Panc1 (cell line): ENCODE measurements around the gene DAB2. TPM values are rescaled to one million over a fixed set of nuclear protein-coding genes. Genes with fewer than 3 reads are reported as not detected.

Experiments used
- ATAC-seq: fragments of 200-7000 bp; cut with Tn5 transposase; 2 replicates; pipeline ENCODE4 v1.9.1; 2020; ENCODE audit warnings: mild to moderate bottlenecking, moderate library complexity
- BruUV-seq: library from RNA; stranded (reverse); fragments of 400-500 nt; replicated peaks from 2 replicates; lab custom pipeline; 2021; lab: Mats Ljungman, UMichigan
- CTCF ChIA-PET: fragments of 300-600 bp; sonication (Branson Sonifier 250); formaldehyde crosslinking; loops from one replicate; lab custom pipeline; 2022; ENCODE audit warnings: antibody characterized with exemption; lab: Charles Lee
- POLR2A ChIA-PET: fragments of 300-600 bp; sonication (Branson Sonifier 250); formaldehyde crosslinking; loops from one replicate; lab custom pipeline; 2022; ENCODE audit warnings: antibody characterized with exemption; lab: Charles Lee
- DNase-seq: peaks from one replicate; pipeline ENCODE4 v3.0.0-alpha.2; 2010; ENCODE audit warnings: low read depth, low spot score
- H3K27ac ChIP-seq: 2 replicates; pipeline ENCODE4 v1.5.1; 2011; ENCODE audit warnings: mild to moderate bottlenecking, low read length, inconsistent platforms
- H3K27me3 ChIP-seq: fragments of 200-500 bp; sonication (Bioruptor generic); 2 replicates; pipeline ENCODE4 v1.6.0; 2014; ENCODE audit warnings: low read length, inconsistent platforms; ENCODE audit not compliant: control insufficient read depth, insufficient read depth
- H3K36me3 ChIP-seq: fragments of 200-500 bp; sonication (Bioruptor generic); 2 replicates; pipeline ENCODE4 v1.5.1; 2014; ENCODE audit warnings: inconsistent platforms, mild to moderate bottlenecking, low read length, moderate library complexity; ENCODE audit not compliant: control insufficient read depth, insufficient read depth
- H3K4me1 ChIP-seq: 2 replicates; pipeline ENCODE4 v1.5.1; 2011; ENCODE audit warnings: inconsistent platforms, mild to moderate bottlenecking, low read length, moderate library complexity; ENCODE audit not compliant: control insufficient read depth, insufficient read depth
- H3K4me3 ChIP-seq, 2 experiments: 2 replicates each; pipeline ENCODE4 v1.5.1; 2011 to 2012; ENCODE audit warnings: low read depth in 2 of 2, low read length in 2 of 2, mild to moderate bottlenecking in 2 of 2, inconsistent platforms in 1 of 2, moderate library complexity in 1 of 2
- H3K9me3 ChIP-seq: fragments of 200-500 bp; sonication (Bioruptor generic); 2 replicates; pipeline ENCODE4 v1.5.1; 2014; ENCODE audit warnings: low read depth, mild to moderate bottlenecking, inconsistent platforms, low read length, moderate library complexity; ENCODE audit not compliant: control insufficient read depth, insufficient read depth
- CTCF ChIP-seq: fragments of 450-650 bp; IDR thresholded peaks from 2 replicates; pipeline ENCODE4 v1.5.1; 2017; ENCODE audit warnings: mild to moderate bottlenecking
- POLR2AphosphoS5 ChIP-seq: IDR thresholded peaks from 2 replicates; pipeline ENCODE4 v1.6.1; 2012; ENCODE audit warnings: mild to moderate bottlenecking, low read depth, low read length, moderate library complexity
- REST ChIP-seq, 2 experiments: IDR thresholded peaks; 2 replicates each; pipeline ENCODE4 v1.6.1; 2011 to 2012; ENCODE audit warnings: low read depth in 2 of 2, control low read depth in 1 of 2, low read length in 1 of 2, mild to moderate bottlenecking in 1 of 2, moderate library complexity in 1 of 2; ENCODE audit not compliant: insufficient read depth in 1 of 2
- SIN3A ChIP-seq: IDR thresholded peaks from 2 replicates; pipeline ENCODE4 v1.6.1; 2012; ENCODE audit warnings: low read depth, mild to moderate bottlenecking, low read length, moderate library complexity, borderline replicate concordance; ENCODE audit not compliant: insufficient read depth
- TCF7L2 ChIP-seq: IDR thresholded peaks from 2 replicates; pipeline ENCODE4 v1.6.1; 2011; ENCODE audit warnings: mild to moderate bottlenecking, low read depth, low read length, inconsistent platforms
- in situ Hi-C: cut with HindIII; loops from 2 replicates; pipeline ENCODE4 v1.10.0; 2016; ENCODE audit warnings: low sequenced_read_pairs, low pct_unique_long_range_greater_than_20kb
- intact Hi-C: fragments of 100-400 bp; cut with micrococcal nuclease; formaldehyde crosslinking; loops from one replicate; pipeline ENCODE4 v1.10.0; 2022; ENCODE audit not compliant: unreplicated experiment
- total RNA-seq: library from RNA; stranded (reverse); gene quantifications from one replicate; pipeline ENCODE4 v1.2.1, GENCODE V29; 2021; ENCODE audit not compliant: unreplicated experiment

DAB2 gene
- total RNA-seq, 1 experiment from 2014 or later = 1.7 TPM

GRCh38 chr5:39387293-39387692 is 37.5 kb downstream of the DAB2 start:
- intact Hi-C loops (no loop called here), in situ Hi-C loops (no loop called here)
- POLR2A ChIA-PET = no interaction called here
- TF ChIP-seq POLR2AphosphoS5 (no peak), SIN3A (no peak), TCF7L2 (no peak), REST (IDR thresholded peaks at IDR 0.05; ENCODE audit: insufficient read depth in 1 of 2, low read depth in 2 of 2, low read length in 1 of 2) (no peak), CTCF (no peak)
- Histone ChIP-seq H3K9me3 (no peaks in the 10 kb centered on the region), H3K27me3 (no peaks in the 10 kb centered on the region), H3K4me1 (no peaks in the 10 kb centered on the region), H3K36me3 (no peaks in the 10 kb centered on the region), H3K27ac (no peak overlapping the region), H3K4me3 (no peak overlapping the region)
- ATAC-seq (no peak), DNase-seq (no peak)
- CTCF ChIA-PET = no interaction called here
- no TSS peak for BruUV-seq

- ATAC-seq (no peak), DNase-seq (no peak)
- Histone ChIP-seq H3K36me3 (no peaks in the 10 kb centered on the region), H3K27ac (no peak overlapping the region), H3K4me3 (no peak overlapping the region), H3K27me3 (no peaks in the 10 kb centered on the region), H3K9me3 (no peaks in the 10 kb centered on the region), H3K4me1 (no peaks in the 10 kb centered on the region)
- TF ChIP-seq POLR2AphosphoS5 (no peak), TCF7L2 (no peak), SIN3A (no peak), REST (IDR thresholded peaks at IDR 0.05; ENCODE audit: insufficient read depth in 1 of 2, low read depth in 2 of 2, low read length in 1 of 2) (no peak), CTCF (no peak)
- POLR2A ChIA-PET = no interaction called here
- CTCF ChIA-PET = no interaction called here
- intact Hi-C loops = no loop called here
- in situ Hi-C loops = no loop called here
- BruUV-seq = no TSS peak
These were observed 40.5 kb downstream of the DAB2 start for GRCh38 chr5:39384271-39384670.
